ENCODE data around the gene FJX1. TPM values are rescaled to one million over a fixed set of nuclear protein-coding genes. Genes with fewer than 3 reads are reported as not detected.

The FJX1 gene
- total RNA-seq, 1 donor from 2014 or later = 72.8 TPM

GRCh38 chr11:35583126-35583525 is 35.1 kb upstream of the FJX1 start:
- Mint-ChIP-seq H3K4me1 (peaks cover 35% of the 10 kb centered on the region), H3K4me3 (no peak overlapping the region), H3K9me3 (no peaks in the 10 kb centered on the region), H3K36me3 (no peaks in the 10 kb centered on the region), H3K27ac (no peak overlapping the region), H3K27me3 (ENCODE audit: low read depth) (peaks cover 11% of the 10 kb centered on the region)
- no peak for TF ChIP-seq CTCF (IDR thresholded peaks at IDR 0.05; ENCODE audit: unreplicated experiment)
- DNase-seq (ENCODE audit: low spot score in 2 of 2, unreplicated experiment in 2 of 2) = no peak

- peaks cover 11% of the 10 kb centered on the region for H3K27me3 Mint-ChIP-seq (ENCODE audit: low read depth)
- no peak overlapping the region for H3K4me3 Mint-ChIP-seq
- no peak overlapping the region for H3K27ac Mint-ChIP-seq
- no peaks in the 10 kb centered on the region for H3K9me3 Mint-ChIP-seq
- H3K36me3 Mint-ChIP-seq = no peaks in the 10 kb centered on the region
- TF ChIP-seq CTCF (IDR thresholded peaks at IDR 0.05; ENCODE audit: unreplicated experiment) = no peak
- DNase-seq (ENCODE audit: low spot score in 2 of 2, unreplicated experiment in 2 of 2) = no peak
- peaks cover 38% of the 10 kb centered on the region for H3K4me1 Mint-ChIP-seq
These were observed 34.4 kb upstream of the FJX1 start for GRCh38 chr11:35583843-35584242.

- TF ChIP-seq CTCF (IDR thresholded peaks at IDR 0.05; ENCODE audit: unreplicated experiment) = no peak
- no peak for DNase-seq (ENCODE audit: low spot score in 2 of 2, unreplicated experiment in 2 of 2)
- Mint-ChIP-seq H3K27me3 (ENCODE audit: low read depth) (peaks cover 14% of the 10 kb centered on the region), H3K27ac (no peak overlapping the region), H3K36me3 (no peaks in the 10 kb centered on the region), H3K4me3 (no peak overlapping the region), H3K4me1 (peaks cover 38% of the 10 kb centered on the region), H3K9me3 (no peaks in the 10 kb centered on the region)
These were observed 33.9 kb upstream of the FJX1 start for GRCh38 chr11:35584321-35584720.

GRCh38 chr11:35585416-35585815 is 32.8 kb upstream of the FJX1 start:
- no peaks in the 10 kb centered on the region for H3K9me3 Mint-ChIP-seq
- H3K27ac Mint-ChIP-seq = peak overlapping the region; percentile 57
- peaks cover 23% of the 10 kb centered on the region for H3K27me3 Mint-ChIP-seq (ENCODE audit: low read depth)
- no peak for DNase-seq (ENCODE audit: low spot score in 2 of 2, unreplicated experiment in 2 of 2)
- peaks cover 35% of the 10 kb centered on the region for H3K4me1 Mint-ChIP-seq
- no peak for TF ChIP-seq CTCF (IDR thresholded peaks at IDR 0.05; ENCODE audit: unreplicated experiment)
- no peaks in the 10 kb centered on the region for H3K36me3 Mint-ChIP-seq
- no peak overlapping the region for H3K4me3 Mint-ChIP-seq

- Mint-ChIP-seq H3K9me3 (no peaks in the 10 kb centered on the region), H3K4me1 (peaks cover 35% of the 10 kb centered on the region), H3K27me3 (ENCODE audit: low read depth) (peaks cover 30% of the 10 kb centered on the region), H3K36me3 (no peaks in the 10 kb centered on the region), H3K27ac (no peak overlapping the region), H3K4me3 (no peak overlapping the region)
- no peak for TF ChIP-seq CTCF (IDR thresholded peaks at IDR 0.05; ENCODE audit: unreplicated experiment)
- DNase-seq (ENCODE audit: low spot score in 2 of 2, unreplicated experiment in 2 of 2) = no peak
These were observed 32.0 kb upstream of the FJX1 start for GRCh38 chr11:35586222-35586621.

- DNase-seq (ENCODE audit: low spot score in 2 of 2, unreplicated experiment in 2 of 2) = no peak
- H3K27me3 Mint-ChIP-seq (ENCODE audit: low read depth) = peaks cover 35% of the 10 kb centered on the region
- peaks cover 33% of the 10 kb centered on the region for H3K4me1 Mint-ChIP-seq
- no peak overlapping the region for H3K4me3 Mint-ChIP-seq
- H3K27ac Mint-ChIP-seq = peak overlapping the region; percentile 81
- no peaks in the 10 kb centered on the region for H3K9me3 Mint-ChIP-seq
- no peaks in the 10 kb centered on the region for H3K36me3 Mint-ChIP-seq
- TF ChIP-seq CTCF (IDR thresholded peaks at IDR 0.05; ENCODE audit: unreplicated experiment) = no peak
These were observed 30.3 kb upstream of the FJX1 start for GRCh38 chr11:35587972-35588371.

Measured in mesothelial cell of epicardium (in vitro differentiated cells).